ENCODE results near the gene VTI1A. TPM values are rescaled to one million over a fixed set of nuclear protein-coding genes. Genes with fewer than 3 reads are reported as not detected.

VTI1A gene
- polyA plus RNA-seq, 2 of the 4 experiments (the other 2 are of a cell fraction) = 17.0 to 25.3 TPM

DNA sequence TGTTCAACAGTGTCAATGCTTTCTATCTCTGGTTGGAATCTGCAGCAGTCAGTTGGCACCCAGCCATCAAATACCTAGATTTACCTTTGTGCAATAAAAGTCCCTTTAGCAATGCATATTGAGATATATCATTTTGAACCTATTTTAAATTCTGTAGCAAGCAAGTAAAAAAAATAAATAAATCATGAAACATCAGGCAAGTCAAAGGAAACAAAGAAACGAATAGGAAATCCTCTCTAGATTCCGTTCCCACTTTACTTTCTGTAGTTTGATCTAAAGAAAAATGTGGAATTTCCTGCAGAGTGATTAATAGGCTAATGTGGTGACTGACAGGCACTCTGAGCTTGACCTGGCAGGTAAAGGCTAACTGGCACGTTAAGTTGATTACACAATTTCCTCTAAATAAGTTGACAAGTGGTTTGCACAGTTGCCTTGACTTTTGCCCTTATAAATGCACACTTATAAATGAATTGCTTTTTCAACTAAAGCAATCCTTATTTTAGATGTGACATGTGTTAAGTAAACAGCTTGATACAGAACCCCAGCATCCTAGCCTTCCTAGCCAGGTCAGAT is 294.9 kb downstream of the VTI1A start:
- Histone ChIP-seq H3K4me3 (no peak overlapping the region), H3K4me2 (peak overlapping the region; percentile 79), H3K4me1 (peaks cover 46% of the 10 kb centered on the region), H3K27ac (peak overlapping the region in 1 of 2 experiments; percentile 52; a peak in 3 of 6 replicates), H3K9me3 (peaks cover 2% of the 10 kb centered on the region; the same call in 1 of the 3 replicates)
- 0 out of 6 replicates have a peak, but pooled peaks of 1 of the 2 experiments have one; percentile 15 for ATAC-seq
- ChIA-PET CTCF (interaction anchor here (1.3 kb wide), 1 partner anchor 15 kb away, joined by 3 read pairs; no protein-coding TSS in a partner anchor), POLR2A (no interaction called here)
- 4% methylated on average over 3 of the region's 3 CpGs for WGBS (ENCODE audit: missing lambda C conversion rate)
- peak in 1 of 2 experiments; percentile 31 for DNase-seq (ENCODE audit: low read depth in 1 of 2, low spot score in 1 of 2)
- FAIRE-seq = no peak
- peak; percentile 13 to 84; a peak in 2 of 4 replicates for TF ChIP-seq CEBPB (IDR thresholded peaks at IDR 0.05)
- TF ChIP-seq FOSL2 (IDR thresholded peaks at IDR 0.05) = no peak
- no peak for TF ChIP-seq FOSL2 (CRISPR knock-in tag; IDR thresholded peaks at IDR 0.05)
- peak; percentile 21; the same call in 1 of the 2 replicates for TF ChIP-seq GATA3 (IDR thresholded peaks at IDR 0.05; ENCODE audit: borderline replicate concordance)
- peak; percentile 56; the same call in 1 of the 2 replicates for TF ChIP-seq HOXB5 (CRISPR knock-in tag; IDR thresholded peaks at IDR 0.05)

DNA sequence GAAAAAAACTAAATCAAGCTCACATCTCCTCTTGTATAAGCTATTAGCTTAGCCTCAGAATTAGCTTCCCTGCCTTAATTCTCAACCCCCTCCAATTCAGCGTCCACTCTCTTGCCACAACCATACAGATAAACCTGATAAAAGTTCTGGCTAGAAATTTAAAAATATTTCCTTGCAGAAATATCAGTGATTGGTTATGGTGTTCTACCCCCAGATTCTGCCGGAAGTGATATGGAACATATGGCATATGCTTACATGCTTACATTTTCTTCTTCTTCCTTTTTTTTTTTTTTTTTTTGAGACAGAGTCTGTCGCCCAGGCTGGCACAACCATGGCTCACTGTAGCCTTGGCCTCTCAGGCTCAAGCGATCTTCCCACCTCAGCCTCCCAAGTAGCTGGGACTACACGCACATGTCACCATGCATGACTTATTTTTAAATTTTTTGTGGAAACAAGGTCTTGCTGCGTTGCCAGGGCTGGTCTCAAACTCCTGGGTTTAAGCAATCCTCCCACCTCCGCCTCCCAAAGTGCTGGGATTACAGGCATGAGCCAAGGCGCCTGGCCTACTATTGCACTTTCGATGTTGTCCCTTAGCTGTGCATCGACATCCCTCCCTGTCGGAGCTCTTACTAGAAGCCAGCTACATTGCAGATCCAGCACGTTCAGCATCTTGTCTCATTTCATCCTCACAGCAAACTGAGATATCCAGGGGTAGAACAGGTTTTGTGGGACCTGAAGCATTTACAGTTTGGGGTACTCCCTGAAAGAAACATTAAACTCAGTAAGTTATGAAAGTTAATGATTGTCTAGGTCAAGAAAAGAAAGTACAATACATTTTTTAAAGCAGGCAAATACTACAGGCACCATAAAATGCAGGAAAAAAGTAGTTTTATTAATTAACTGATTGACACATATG is 297.4 kb downstream of the VTI1A start:
- ChIA-PET POLR2A (no interaction called here), CTCF (interaction anchor here (0.6 kb wide), 2 partner anchors 17 to 62 kb away, joined by 3 read pairs; no protein-coding TSS in a partner anchor)
- H3K27ac ChIP-seq = peak overlapping the region; percentile 49 to 71; a peak in 3 of 6 replicates
- no peak overlapping the region for H3K4me3 ChIP-seq
- TF ChIP-seq MYC (IDR thresholded peaks at IDR 0.05; ENCODE audit: borderline replicate concordance, low read length) (no peak), JUN (IDR thresholded peaks at IDR 0.05) (no peak), NFE2L2 (conservative IDR thresholded peaks at IDR 0.05; ENCODE audit: low read length) (no peak), CBX8 (IDR thresholded peaks at IDR 0.05) (no peak), FOSB (CRISPR knock-in tag; IDR thresholded peaks at IDR 0.05) (no peak), ESRRA (IDR thresholded peaks at IDR 0.05; ENCODE audit: borderline replicate concordance, low read length) (no peak), MAFK (IDR thresholded peaks at IDR 0.05; ENCODE audit: partially characterized antibody) (no peak), NR3C1 (IDR thresholded peaks at IDR 0.05) (no peak), KDM1A (IDR thresholded peaks at IDR 0.05; ENCODE audit: low read depth) (no peak), BHLHE40 (IDR thresholded peaks at IDR 0.05; ENCODE audit: low read depth, low read length) (no peak), RFX5 (IDR thresholded peaks at IDR 0.05) (no peak), SREBF2 (IDR thresholded peaks at IDR 0.05) (no peak), CHD2 (IDR thresholded peaks at IDR 0.05; ENCODE audit: low read length, partially characterized antibody) (no peak), HEYL (CRISPR knock-in tag; IDR thresholded peaks at IDR 0.05) (no peak), CEBPB (IDR thresholded peaks at IDR 0.05) (no peak)
- TF ChIP-seq, protein P1, sequence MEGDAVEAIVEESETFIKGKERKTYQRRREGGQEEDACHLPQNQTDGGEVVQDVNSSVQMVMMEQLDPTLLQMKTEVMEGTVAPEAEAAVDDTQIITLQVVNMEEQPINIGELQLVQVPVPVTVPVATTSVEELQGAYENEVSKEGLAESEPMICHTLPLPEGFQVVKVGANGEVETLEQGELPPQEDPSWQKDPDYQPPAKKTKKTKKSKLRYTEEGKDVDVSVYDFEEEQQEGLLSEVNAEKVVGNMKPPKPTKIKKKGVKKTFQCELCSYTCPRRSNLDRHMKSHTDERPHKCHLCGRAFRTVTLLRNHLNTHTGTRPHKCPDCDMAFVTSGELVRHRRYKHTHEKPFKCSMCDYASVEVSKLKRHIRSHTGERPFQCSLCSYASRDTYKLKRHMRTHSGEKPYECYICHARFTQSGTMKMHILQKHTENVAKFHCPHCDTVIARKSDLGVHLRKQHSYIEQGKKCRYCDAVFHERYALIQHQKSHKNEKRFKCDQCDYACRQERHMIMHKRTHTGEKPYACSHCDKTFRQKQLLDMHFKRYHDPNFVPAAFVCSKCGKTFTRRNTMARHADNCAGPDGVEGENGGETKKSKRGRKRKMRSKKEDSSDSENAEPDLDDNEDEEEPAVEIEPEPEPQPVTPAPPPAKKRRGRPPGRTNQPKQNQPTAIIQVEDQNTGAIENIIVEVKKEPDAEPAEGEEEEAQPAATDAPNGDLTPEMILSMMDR (IDR thresholded peaks at IDR 0.05) = no peak
- TF ChIP-seq, protein P2, sequence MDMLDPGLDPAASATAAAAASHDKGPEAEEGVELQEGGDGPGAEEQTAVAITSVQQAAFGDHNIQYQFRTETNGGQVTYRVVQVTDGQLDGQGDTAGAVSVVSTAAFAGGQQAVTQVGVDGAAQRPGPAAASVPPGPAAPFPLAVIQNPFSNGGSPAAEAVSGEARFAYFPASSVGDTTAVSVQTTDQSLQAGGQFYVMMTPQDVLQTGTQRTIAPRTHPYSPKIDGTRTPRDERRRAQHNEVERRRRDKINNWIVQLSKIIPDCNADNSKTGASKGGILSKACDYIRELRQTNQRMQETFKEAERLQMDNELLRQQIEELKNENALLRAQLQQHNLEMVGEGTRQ (IDR thresholded peaks at IDR 0.05) = no peak
- H3K4me1 ChIP-seq = peaks cover 41% of the 10 kb centered on the region
- DNase-seq (ENCODE audit: low read depth in 1 of 2, low spot score in 1 of 2) = no peak
- H3K9me3 ChIP-seq = peaks cover 2% of the 10 kb centered on the region; the same call in 1 of the 3 replicates
- 92% methylated on average over 12 of the region's 12 CpGs for WGBS (ENCODE audit: missing lambda C conversion rate)
- no peak for ATAC-seq
- FAIRE-seq = no peak
- peak overlapping the region; percentile 79; the same call in 2 of the 3 replicates for H3K4me2 ChIP-seq

GRCh38 chr10:112746329-112746728 is 299.3 kb downstream of the VTI1A start:
- CTCF ChIA-PET = no interaction called here
- POLR2A ChIA-PET = no interaction called here
- no peak for ATAC-seq
- H3K27ac ChIP-seq = no peak overlapping the region
- no peak overlapping the region for H3K4me2 ChIP-seq
- H3K4me3 ChIP-seq = no peak overlapping the region
- no peak for DNase-seq (ENCODE audit: low read depth in 1 of 2, low spot score in 1 of 2)
- 95% methylated on average over 7 of the region's 7 CpGs for WGBS (ENCODE audit: missing lambda C conversion rate)
- FAIRE-seq = no peak
- peaks cover 37% of the 10 kb centered on the region for H3K4me1 ChIP-seq
- no peaks in the 10 kb centered on the region for H3K9me3 ChIP-seq
- TF ChIP-seq TP53 (CRISPR knock-in tag; IDR thresholded peaks at IDR 0.05) (no peak), ZNF302 (CRISPR knock-in tag; IDR thresholded peaks at IDR 0.05) (no peak), ZFP36 (IDR thresholded peaks at IDR 0.05; ENCODE audit: borderline replicate concordance, partially characterized antibody) (no peak), RFX5 (IDR thresholded peaks at IDR 0.05) (no peak), HMGXB4 (CRISPR knock-in tag; IDR thresholded peaks at IDR 0.05; ENCODE audit: borderline replicate concordance) (no peak), CBX8 (IDR thresholded peaks at IDR 0.05) (no peak), KDM1A (IDR thresholded peaks at IDR 0.05; ENCODE audit: low read depth) (no peak), FOSL2 (IDR thresholded peaks at IDR 0.05) (no peak), FOSL2 (CRISPR knock-in tag; IDR thresholded peaks at IDR 0.05) (no peak), RAD21 (conservative IDR thresholded peaks at IDR 0.05 in 1 of 2, IDR thresholded peaks at IDR 0.05 in 1 of 2) (no peak)
- TF ChIP-seq, protein P3, sequence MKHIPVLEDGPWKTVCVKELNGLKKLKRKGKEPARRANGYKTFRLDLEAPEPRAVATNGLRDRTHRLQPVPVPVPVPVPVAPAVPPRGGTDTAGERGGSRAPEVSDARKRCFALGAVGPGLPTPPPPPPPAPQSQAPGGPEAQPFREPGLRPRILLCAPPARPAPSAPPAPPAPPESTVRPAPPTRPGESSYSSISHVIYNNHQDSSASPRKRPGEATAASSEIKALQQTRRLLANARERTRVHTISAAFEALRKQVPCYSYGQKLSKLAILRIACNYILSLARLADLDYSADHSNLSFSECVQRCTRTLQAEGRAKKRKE (CRISPR knock-in tag; IDR thresholded peaks at IDR 0.05; ENCODE audit: low read depth) = no peak

Measured in A549 (cell line).